ENCODE measurements around the gene CSE1L. TPM values are rescaled to one million over a fixed set of nuclear protein-coding genes. Genes with fewer than 3 reads are reported as not detected.
"Not testable (repeated sequence)": the region's sequence is repeated elsewhere in the genome, so short reads cannot be mapped to it uniquely, and the experiment has no call there.

The CSE1L gene
- total RNA-seq, 1 donor from 2014 or later: 83.4 TPM

- DNase-seq: no peak
Measured at GRCh38 chr20:49123982-49124381, 77.9 kb downstream of the CSE1L start.

DNA sequence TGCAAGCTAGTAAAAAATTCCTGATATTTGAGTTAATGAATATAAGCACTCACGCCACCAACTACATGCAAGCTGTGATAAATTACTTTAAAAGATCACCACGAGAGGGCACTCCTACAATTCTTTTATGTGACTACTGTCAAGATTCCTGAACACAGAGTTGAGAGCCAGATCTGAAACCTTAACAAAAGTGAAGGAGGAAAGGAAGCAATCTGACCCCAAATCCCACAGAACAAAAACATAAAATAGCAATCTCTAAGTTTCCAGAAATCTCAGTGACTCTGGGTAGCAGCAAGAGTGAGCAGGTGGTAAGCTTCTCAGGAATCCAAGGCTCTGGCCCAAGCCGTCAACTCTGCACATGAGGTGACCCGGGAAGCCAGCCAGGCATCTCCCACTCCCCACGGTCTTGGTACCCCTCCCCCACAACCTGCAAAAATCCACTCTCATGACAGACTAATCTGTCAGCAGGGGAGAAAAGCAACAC, 86.9 kb downstream of the CSE1L start:
- DNase-seq: peak; percentile 86

- no peak for DNase-seq
Measured at GRCh38 chr20:49133571-49133970, 87.5 kb downstream of the CSE1L start.

GRCh38 chr20:49134797-49135196, 88.7 kb downstream of the CSE1L start:
- DNase-seq: not testable (repeated sequence)

DNA sequence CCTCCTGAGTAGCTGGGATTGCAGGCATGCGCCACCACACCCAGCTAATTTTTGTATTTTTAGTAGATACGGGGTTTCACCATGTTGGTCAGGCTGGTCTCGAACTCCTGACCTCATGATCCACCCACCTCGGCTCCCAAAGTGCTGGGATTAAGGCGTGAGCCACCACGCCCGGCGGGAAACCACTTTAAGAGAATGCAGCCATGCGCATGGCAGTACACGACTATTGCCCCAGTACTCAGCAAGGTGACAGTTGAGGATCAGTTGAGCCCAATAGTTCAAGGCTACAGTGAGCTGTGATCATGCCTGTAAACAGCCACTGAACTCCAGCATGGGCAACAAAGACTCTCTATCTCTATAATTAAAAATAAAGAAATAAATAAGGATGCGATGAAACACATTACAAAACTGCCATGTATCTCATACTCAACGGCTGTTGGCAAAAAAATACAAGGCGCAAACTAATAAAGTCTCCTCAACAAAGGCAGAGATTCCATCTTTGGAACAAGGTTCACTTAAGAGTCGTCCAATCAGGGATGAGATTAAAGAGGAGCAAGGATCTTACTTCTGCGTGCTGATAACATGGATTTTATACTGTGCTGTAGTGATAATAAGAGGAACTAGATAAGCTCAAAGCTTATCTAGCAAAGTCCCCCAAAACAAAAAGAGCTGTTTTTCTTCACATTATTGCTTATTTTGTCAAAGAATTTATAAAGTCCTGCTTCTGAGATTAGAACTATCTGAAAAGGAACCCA, 90.9 kb downstream of the CSE1L start:
- DNase-seq: no peak

DNA sequence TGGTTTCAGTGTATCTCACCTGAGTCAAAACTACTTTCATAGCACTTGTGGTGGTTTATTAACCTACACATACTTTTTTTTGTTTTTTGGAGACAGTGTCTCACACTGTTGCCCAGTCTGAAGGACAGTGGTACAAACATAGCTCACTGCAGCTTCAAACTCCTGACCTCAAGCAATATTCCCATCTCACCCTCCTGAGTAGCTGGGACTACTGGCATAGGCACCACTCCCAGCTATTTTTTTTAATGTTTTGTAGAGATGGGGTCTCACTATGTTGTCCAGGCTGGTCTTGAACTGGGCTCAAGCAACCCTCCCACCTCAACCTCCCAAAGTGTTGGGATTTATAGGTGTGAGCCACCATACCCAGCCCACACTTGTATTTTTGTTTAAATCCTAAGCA, 92.3 kb downstream of the CSE1L start:
- no peak for DNase-seq

GRCh38 chr20:49140411-49140810, 94.3 kb downstream of the CSE1L start:
- no peak for DNase-seq

DNA sequence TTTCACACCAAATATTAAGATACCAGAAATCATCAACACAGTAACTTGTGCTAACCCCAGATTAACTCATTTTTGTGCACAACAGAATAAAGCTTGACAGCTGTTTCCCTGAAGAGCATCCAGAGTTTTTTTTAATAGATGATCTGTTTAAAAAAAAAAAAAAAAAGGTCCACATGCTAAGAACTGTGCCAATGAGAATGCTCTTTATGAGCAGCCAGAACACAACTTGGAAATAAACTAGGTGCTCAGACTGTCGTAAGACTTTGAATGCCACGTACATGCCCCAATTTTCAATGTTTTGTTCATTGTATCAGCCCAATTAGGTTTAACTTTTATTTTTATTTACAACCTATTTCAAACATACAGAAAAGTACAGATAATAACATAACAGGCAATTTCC, 94.7 kb downstream of the CSE1L start:
- no peak for DNase-seq

Other genes with a start within 250 kb of the CSE1L start
- gene PREX1, start 218.3 kb upstream of the CSE1L start, total RNA-seq: 63.1 and 63.9 TPM in 2 replicates
- 67.7 and 87.8 TPM in 2 replicates for gene ARFGEF2, start 124.6 kb upstream of the CSE1L start, total RNA-seq
- 51.1 and 102 TPM in 2 replicates for gene STAU1, start 142.0 kb downstream of the CSE1L start, total RNA-seq
- 31.0 and 31.1 TPM in 2 replicates for gene DDX27, start 173.1 kb downstream of the CSE1L start, total RNA-seq
- gene ZNFX1, start 231.7 kb downstream of the CSE1L start, total RNA-seq: 47.0 and 48.0 TPM in 2 replicates